HepG2 (cell line): ENCODE results near the gene GAREM2.

Experiments
- AHDC1 ChIP-seq: sonication (generic); formaldehyde crosslinking; IDR thresholded peaks from 2 replicates; pipeline ENCODE4 v1.5.1; 2020; ENCODE audit warnings: mild to moderate bottlenecking, missing genetic modification reagents, borderline replicate concordance
- ATF1 ChIP-seq: IDR thresholded peaks from 2 replicates; pipeline ENCODE4 v1.6.1; 2016; ENCODE audit warnings: mild to moderate bottlenecking, control low read depth
- JUNB ChIP-seq: sonication (generic); formaldehyde crosslinking; IDR thresholded peaks from 2 replicates; pipeline ENCODE4 v1.8.0; 2022; ENCODE audit warnings: missing genetic modification reagents, mild to moderate bottlenecking, borderline replicate concordance
- PBX3 ChIP-seq: sonication (generic); formaldehyde crosslinking; IDR thresholded peaks from 2 replicates; pipeline ENCODE4 v1.8.1; 2023; ENCODE audit warnings: missing genetic modification reagents, inconsistent platforms, borderline replicate concordance
- RAD21 ChIP-seq: fragments of 450-650 bp; formaldehyde crosslinking; IDR thresholded peaks from 2 replicates; pipeline ENCODE4 v1.5.0; 2020; ENCODE audit warnings: mild to moderate bottlenecking
- SUZ12 ChIP-seq: fragments of 150-350 bp; IDR thresholded peaks from 2 replicates; pipeline ENCODE4 v1.6.1; 2014; ENCODE audit warnings: low read depth, low read length
- ZBTB2 ChIP-seq: sonication (generic); formaldehyde crosslinking; IDR thresholded peaks from 2 replicates; pipeline ENCODE4 v1.8.0; 2022; ENCODE audit warnings: low read depth, missing genetic modification reagents
- ZBTB21 ChIP-seq: sonication (generic); formaldehyde crosslinking; IDR thresholded peaks from 2 replicates; pipeline ENCODE4 v1.4.0; 2020; ENCODE audit warnings: missing genetic modification reagents
- ZNF513 ChIP-seq: sonication (generic); formaldehyde crosslinking; conservative IDR thresholded peaks from 2 replicates; pipeline ENCODE4 v1.5.0; 2020; ENCODE audit warnings: missing genetic modification reagents

- TF ChIP-seq SUZ12 (no peak), AHDC1 (CRISPR knock-in tag) (no peak), ZNF513 (CRISPR knock-in tag) (no peak), ATF1 (CRISPR knock-in tag) (no peak), ZBTB21 (CRISPR knock-in tag) (no peak), JUNB (CRISPR knock-in tag) (no peak), RAD21 (no peak), PBX3 (no peak), ZBTB2 (CRISPR knock-in tag) (no peak)
Observed at GRCh38 chr2:26178246-26178645, 5.4 kb downstream of the GAREM2 start.
